IMR-90 (cell line): ENCODE measurements around the gene MARF1. TPM values are rescaled to one million over a fixed set of nuclear protein-coding genes. Genes with fewer than 3 reads are reported as not detected.

ENCODE experiments used
- ATAC-seq: fragments of 200-7000 bp; cut with Tn5 transposase; 2 replicates; pipeline ENCODE4 v1.9.1; 2020; ENCODE audit warnings: low read depth, mild to moderate bottlenecking, moderate library complexity
- BruUV-seq: library from RNA; stranded (reverse); fragments of 400-500 nt; replicated peaks from 2 replicates; lab custom pipeline; 2021; lab: Mats Ljungman, UMichigan
- CTCF ChIA-PET: fragments of 300-600 bp; formaldehyde crosslinking; extraction: SDS; loops from one replicate; lab custom pipeline; 2021; ENCODE audit warnings: antibody characterized with exemption; lab: Yijun Ruan, JAX
- POLR2A ChIA-PET: fragments of 300-600 bp; sonication (Branson Sonifier 250); formaldehyde crosslinking; loops from one replicate; lab custom pipeline; 2022; ENCODE audit warnings: antibody characterized with exemption; ENCODE audit not compliant: unreplicated experiment; lab: Charles Lee
- DNase-seq: peaks from one replicate; pipeline ENCODE4 v3.0.0; 2013
- H2AFZ ChIP-seq: replicated peaks from 2 replicates; pipeline ENCODE3; 2013; ENCODE audit warnings: low read length, mild to moderate bottlenecking; ENCODE audit not compliant: poor library complexity
- H2AK5ac ChIP-seq: 2 replicates; pipeline ENCODE4 v1.6.1; 2013; ENCODE audit warnings: low read depth, low read length, inconsistent platforms
- H2AK9ac ChIP-seq: replicated peaks from 2 replicates; pipeline ENCODE3; 2013; ENCODE audit warnings: mild to moderate bottlenecking, low read depth, low read length, moderate library complexity; ENCODE audit not compliant: poor library complexity
- H2BK120ac ChIP-seq: 2 replicates; pipeline ENCODE4 v1.6.1; 2013; ENCODE audit warnings: low read depth, low read length, inconsistent platforms
- H2BK15ac ChIP-seq: 3 replicates; pipeline ENCODE4 v1.6.1; 2013; ENCODE audit warnings: low read depth, low read length, inconsistent platforms
- H2BK20ac ChIP-seq: 2 replicates; pipeline ENCODE4 v1.6.1; 2013; ENCODE audit warnings: low read depth, mild to moderate bottlenecking, inconsistent platforms, low read length, moderate library complexity
- H2BK5ac ChIP-seq: 2 replicates; pipeline ENCODE4 v1.6.1; 2013; ENCODE audit warnings: mild to moderate bottlenecking, low read depth, low read length, inconsistent platforms; ENCODE audit not compliant: poor library complexity, severe bottlenecking
- H3K14ac ChIP-seq: replicated peaks from 2 replicates; pipeline ENCODE4 v1.6.1; 2013; ENCODE audit warnings: low read depth, low read length, inconsistent platforms
- H3K18ac ChIP-seq: 2 replicates; pipeline ENCODE4 v1.6.1; 2013; ENCODE audit warnings: low read depth, low read length, control low read depth
- H3K23ac ChIP-seq: 2 replicates; pipeline ENCODE4 v1.6.1; 2013; ENCODE audit warnings: low read depth, low read length, inconsistent platforms
- H3K27ac ChIP-seq: 2 replicates; pipeline ENCODE4 v1.5.1; 2013; ENCODE audit warnings: mild to moderate bottlenecking, control low read depth, low read length; ENCODE audit not compliant: insufficient read depth
- H3K27me3 ChIP-seq: 2 replicates; pipeline ENCODE4 v1.6.1; 2013; ENCODE audit warnings: low read length; ENCODE audit not compliant: control insufficient read depth, insufficient read depth
- H3K36me3 ChIP-seq: 2 replicates; pipeline ENCODE4 v1.6.1; 2013; ENCODE audit warnings: low read length, mixed read lengths; ENCODE audit not compliant: control insufficient read depth, insufficient read depth
- H3K4ac ChIP-seq: 2 replicates; pipeline ENCODE4 v1.6.1; 2013; ENCODE audit warnings: low read depth, low read length, inconsistent platforms
- H3K4me1 ChIP-seq: 2 replicates; pipeline ENCODE4 v1.6.1; 2013; ENCODE audit warnings: low read length, mixed read lengths; ENCODE audit not compliant: control insufficient read depth, insufficient read depth
- H3K4me2 ChIP-seq: 2 replicates; pipeline ENCODE4 v1.6.1; 2013; ENCODE audit warnings: low read depth, mild to moderate bottlenecking, control low read depth, low read length, moderate library complexity
- H3K4me3 ChIP-seq: 2 replicates; pipeline ENCODE4 v1.5.1; 2013; ENCODE audit warnings: low read depth, mild to moderate bottlenecking, control low read depth, low read length, moderate library complexity; ENCODE audit not compliant: insufficient read depth
- H3K56ac ChIP-seq: 2 replicates; pipeline ENCODE4 v1.6.1; 2013; ENCODE audit warnings: low read length, inconsistent platforms; ENCODE audit not compliant: insufficient read depth; ENCODE audit errors: extremely low read depth
- H3K79me1 ChIP-seq, 2 experiments: 2 replicates each; pipeline ENCODE4 v1.6.1; 2013; ENCODE audit warnings: low read length in 2 of 2, inconsistent platforms in 1 of 2, low read depth in 1 of 2
- H3K9ac ChIP-seq: 2 replicates; pipeline ENCODE4 v1.6.1; 2013; ENCODE audit warnings: low read depth, low read length, control low read depth
- H3K9me1 ChIP-seq: 2 replicates; pipeline ENCODE4 v1.6.1; 2013; ENCODE audit warnings: low read length, inconsistent platforms; ENCODE audit not compliant: insufficient read depth
- H3K9me3 ChIP-seq: 2 replicates; pipeline ENCODE4 v1.6.1; 2013; ENCODE audit warnings: low read length; ENCODE audit not compliant: control insufficient read depth, insufficient read depth
- H4K20me1 ChIP-seq: 2 replicates; pipeline ENCODE4 v1.6.1; 2013; ENCODE audit warnings: low read length, inconsistent platforms; ENCODE audit not compliant: insufficient read depth
- H4K5ac ChIP-seq: 2 replicates; pipeline ENCODE4 v1.6.1; 2013; ENCODE audit warnings: mild to moderate bottlenecking, low read depth, low read length, control low read depth
- H4K8ac ChIP-seq, 2 experiments: 2 replicates each; pipeline ENCODE4 v1.6.1; 2013; ENCODE audit warnings: low read depth in 2 of 2, low read length in 2 of 2, control low read depth in 1 of 2, inconsistent platforms in 1 of 2
- H4K91ac ChIP-seq: 2 replicates; pipeline ENCODE4 v1.6.1; 2013; ENCODE audit warnings: low read depth, low read length, inconsistent platforms; ENCODE audit not compliant: insufficient read depth
- CEBPB ChIP-seq: IDR thresholded peaks from 2 replicates; pipeline ENCODE4 v1.6.1; 2012; ENCODE audit warnings: low read depth, low read length, improper control_type of control experiment
- CHD1 ChIP-seq: IDR thresholded peaks from 2 replicates; pipeline ENCODE4 v1.6.1; 2012; ENCODE audit warnings: low read depth, low read length, improper control_type of control experiment
- CTCF ChIP-seq: conservative IDR thresholded peaks from 2 replicates; pipeline ENCODE4 v1.5.1; 2012; ENCODE audit warnings: mild to moderate bottlenecking, low read depth, low read length, improper control_type of control experiment
- RAD21 ChIP-seq: IDR thresholded peaks from 2 replicates; pipeline ENCODE4 v1.6.1; 2012; ENCODE audit warnings: low read length, improper control_type of control experiment
- RFX5 ChIP-seq: IDR thresholded peaks from 2 replicates; pipeline ENCODE4 v1.8.0; 2012; ENCODE audit warnings: low read depth, mild to moderate bottlenecking, low read length, moderate library complexity
- SMC3 ChIP-seq: fragments of 150-350 bp; IDR thresholded peaks from 2 replicates; pipeline ENCODE4 v1.6.1; 2016; ENCODE audit warnings: low read depth, mild to moderate bottlenecking, antibody characterized with exemption, low read length, moderate library complexity
- WGBS, 2 experiments: methylation state at CpG; one replicate each; pipeline versions ENCODE4 v1.1.5 to v1.1.7; 2013; ENCODE audit warnings: missing lambda C conversion rate in 2 of 2; ENCODE audit not compliant: insufficient read length in 1 of 2; ENCODE audit errors: extremely low coverage in 2 of 2; 5-methylcytosine and 5-hydroxymethylcytosine counted together
- dilution Hi-C: fragments of 300-500 bp; cut with HindIII; formaldehyde crosslinking; loops from one replicate; pipeline ENCODE4 v1.14.3; 2018; ENCODE audit warnings: low sequenced_read_pairs; ENCODE audit not compliant: unreplicated experiment
- in situ Hi-C: fragments of 300-500 bp; cut with MboI; formaldehyde crosslinking; loops from 3 replicates; pipeline ENCODE4 v1.14.3; 2019; ENCODE audit warnings: low sequenced_read_pairs, inconsistent platforms, mixed read lengths
- intact Hi-C: fragments of 100-400 bp; cut with micrococcal nuclease; formaldehyde crosslinking; loops from 2 replicates; pipeline ENCODE4 v1.10.0; 2022
- polyA plus RNA-seq, 3 experiments: library from polyadenylated mRNA; depleted of rRNA; stranded (reverse); fragments of >200 nt; gene quantifications; 2 replicates each; pipeline ENCODE4 v1.2.3, GENCODE V29; 2012; ENCODE audit warnings: low replicate concordance in 1 of 3
- total RNA-seq: library from RNA; depleted of rRNA; stranded (reverse); fragments of >200 nt; gene quantifications from 2 replicates; pipeline ENCODE4 v1.2.3, GENCODE V29; 2012

MARF1 gene
- total and polyA plus RNA-seq, 2 of the 4 experiments (the other 2 are of a cell fraction) = 9.0 to 12.9 TPM

GRCh38 chr16:15642557-15643047 lies 352 bp downstream of the MARF1 start:
- no peaks in the 10 kb centered on the region; the same call in 1 of the 2 replicates for H4K20me1 ChIP-seq
- peak overlapping the region; percentile 90 to 98 for H4K8ac ChIP-seq
- intact Hi-C loops (no loop called here), in situ Hi-C loops (loop anchor here (5.0 kb wide), 1 partner anchor 50 kb away; no protein-coding TSS in a partner anchor), dilution Hi-C loops (no loop called here)
- POLR2A ChIA-PET = interaction anchor here (0.5 to 0.7 kb wide), 5 partner anchors 24 to 1681 kb away, joined by 3 to 21 read pairs (median 6); no protein-coding TSS in a partner anchor
- peak overlapping the region; percentile 96 for H3K4me2 ChIP-seq
- TF ChIP-seq RFX5 (no peak), CTCF (peak; percentile 22), RAD21 (peak; percentile 18; the same call in 1 of the 2 replicates), CHD1 (no peak), CEBPB (no peak), SMC3 (peak; percentile 20; the same call in 1 of the 2 replicates)
- peaks cover 5% of the 10 kb centered on the region for H3K4me1 ChIP-seq
- H4K5ac ChIP-seq = peak overlapping the region; percentile 91
- H3K9me1 ChIP-seq = no peaks in the 10 kb centered on the region
- H3K79me1 ChIP-seq = peaks cover 16 to 24% of the 10 kb centered on the region in 2 experiments
- CTCF ChIA-PET = interaction anchor here (0.6 to 1.1 kb wide), 4 partner anchors 16 to 136 kb away, joined by 3 to 6 read pairs (median 4); no protein-coding TSS in a partner anchor
- peak overlapping the region; percentile 27; the same call in 1 of the 2 replicates for H2AK5ac ChIP-seq
- H3K4ac ChIP-seq = peak overlapping the region; percentile 93
- peak overlapping the region; percentile 95 for H3K27ac ChIP-seq
- peak overlapping the region; percentile 45; the same call in 1 of the 2 replicates for H4K91ac ChIP-seq
- H3K14ac ChIP-seq = peak overlapping the region; percentile 77
- BruUV-seq = no TSS peak
- peak overlapping the region; percentile 53; the same call in 1 of the 2 replicates for H2BK120ac ChIP-seq
- H3K4me3 ChIP-seq = peak overlapping the region; percentile 99
- no peaks in the 10 kb centered on the region for H3K9me3 ChIP-seq
- peak overlapping the region; percentile 65; the same call in 1 of the 2 replicates for H3K56ac ChIP-seq
- peak overlapping the region; percentile 91 for H2BK5ac ChIP-seq
- peak overlapping the region; percentile 83 for H2AK9ac ChIP-seq
- peak overlapping the region; percentile 72 for H3K23ac ChIP-seq
- WGBS, 2 experiments = 0% methylated on average over 1 of the region's 23 CpGs; no CpG with 5 or more reads in 1 of the 2 experiments
- H3K9ac ChIP-seq = peak overlapping the region; percentile 87
- H2BK20ac ChIP-seq = no peak overlapping the region
- no peak overlapping the region; the same call in 2 of the 3 replicates for H2BK15ac ChIP-seq
- H3K36me3 ChIP-seq = peaks cover 4% of the 10 kb centered on the region
- ATAC-seq (peak; percentile 33), DNase-seq (peak; percentile 13)
- peak overlapping the region; percentile 58 for H3K18ac ChIP-seq
- peak overlapping the region; percentile 98 for H2AFZ ChIP-seq
- no peaks in the 10 kb centered on the region for H3K27me3 ChIP-seq
